Measurements from ENCODE around the gene TXNDC17.

DNA sequence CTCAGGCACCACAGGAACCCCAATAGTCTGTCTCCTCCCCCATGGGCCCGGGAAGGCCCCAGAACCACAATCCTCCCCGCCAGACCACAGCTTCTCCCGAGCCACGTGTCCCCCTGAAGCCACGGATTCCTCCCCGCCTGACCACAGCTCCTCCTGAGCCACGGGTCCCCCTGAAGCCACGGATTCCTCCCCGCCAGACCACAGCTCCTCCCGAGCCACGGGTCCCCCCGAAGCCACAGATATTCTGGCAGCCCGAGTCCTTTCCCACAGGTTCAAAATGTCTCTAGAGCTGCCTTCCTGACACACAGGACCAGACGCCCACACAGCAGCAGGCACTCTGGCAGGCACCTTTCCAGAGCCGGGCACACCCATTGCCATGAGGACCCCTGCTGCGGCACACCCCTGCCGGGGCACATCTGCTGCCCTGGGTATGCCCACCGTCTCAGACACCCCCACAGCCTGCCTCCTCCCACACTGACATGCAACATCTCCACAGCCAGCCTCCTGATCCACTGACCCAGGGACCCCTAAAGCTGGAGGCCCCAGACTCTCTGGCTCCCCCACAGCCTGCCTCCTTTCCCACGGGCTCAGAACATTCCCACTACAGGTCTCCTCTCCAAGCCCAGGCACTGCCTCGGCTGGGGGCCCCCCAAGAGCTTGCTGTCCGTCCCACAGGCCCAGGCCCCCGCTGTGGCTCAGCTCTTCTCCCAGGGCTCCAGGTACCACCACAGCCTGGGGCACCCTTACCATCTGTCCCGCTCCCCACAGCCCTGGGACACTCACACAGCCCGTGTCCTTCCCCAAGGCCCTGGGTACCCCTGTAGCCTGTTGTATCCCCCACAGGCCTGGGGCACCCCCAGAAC, 2.6 kb upstream of the TXNDC17 start:
- TF ChIP-seq, protein P1, sequence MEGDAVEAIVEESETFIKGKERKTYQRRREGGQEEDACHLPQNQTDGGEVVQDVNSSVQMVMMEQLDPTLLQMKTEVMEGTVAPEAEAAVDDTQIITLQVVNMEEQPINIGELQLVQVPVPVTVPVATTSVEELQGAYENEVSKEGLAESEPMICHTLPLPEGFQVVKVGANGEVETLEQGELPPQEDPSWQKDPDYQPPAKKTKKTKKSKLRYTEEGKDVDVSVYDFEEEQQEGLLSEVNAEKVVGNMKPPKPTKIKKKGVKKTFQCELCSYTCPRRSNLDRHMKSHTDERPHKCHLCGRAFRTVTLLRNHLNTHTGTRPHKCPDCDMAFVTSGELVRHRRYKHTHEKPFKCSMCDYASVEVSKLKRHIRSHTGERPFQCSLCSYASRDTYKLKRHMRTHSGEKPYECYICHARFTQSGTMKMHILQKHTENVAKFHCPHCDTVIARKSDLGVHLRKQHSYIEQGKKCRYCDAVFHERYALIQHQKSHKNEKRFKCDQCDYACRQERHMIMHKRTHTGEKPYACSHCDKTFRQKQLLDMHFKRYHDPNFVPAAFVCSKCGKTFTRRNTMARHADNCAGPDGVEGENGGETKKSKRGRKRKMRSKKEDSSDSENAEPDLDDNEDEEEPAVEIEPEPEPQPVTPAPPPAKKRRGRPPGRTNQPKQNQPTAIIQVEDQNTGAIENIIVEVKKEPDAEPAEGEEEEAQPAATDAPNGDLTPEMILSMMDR (conservative IDR thresholded peaks at IDR 0.05) = no peak
- TF ChIP-seq EZH2 (IDR thresholded peaks at IDR 0.05; ENCODE audit: low read depth) = no peak

All from PC-9 (cell line).